HEK293 (cell line): ENCODE results near the gene PAK4.

ENCODE experiments used
- CTCF ChIA-PET: fragments of 350-600 bp; formaldehyde crosslinking; extraction: SDS; loops from one replicate; lab custom pipeline; 2021; ENCODE audit warnings: antibody characterized with exemption; lab: Yijun Ruan, JAX
- POLR2A ChIA-PET: fragments of 300-600 bp; formaldehyde crosslinking; extraction: SDS; loops from one replicate; lab custom pipeline; 2020; ENCODE audit warnings: antibody characterized with exemption, inconsistent platforms; lab: Yijun Ruan, JAX
- H3K27ac ChIP-seq: fragments of 200-500 bp; sonication (Bioruptor generic); 2 replicates; pipeline ENCODE4 v1.5.1; 2014; ENCODE audit warnings: low read depth, low read length, control low read depth, inconsistent platforms; ENCODE audit errors: extremely low read depth
- H3K36me3 ChIP-seq, 2 experiments: fragments of 200-500 bp in 1 of 2; sonication (Bioruptor generic) in 1 of 2; 1 replicate in 1 of 2; 2 replicates in 1 of 2; pipeline ENCODE4 v1.5.1; 2014 to 2017; ENCODE audit warnings: inconsistent platforms in 2 of 2, low read length in 2 of 2; ENCODE audit not compliant: control insufficient read depth in 2 of 2, insufficient read depth in 1 of 2
- H3K4me1 ChIP-seq: fragments of 200-500 bp; sonication (Bioruptor generic); 2 replicates; pipeline ENCODE4 v1.5.1; 2014; ENCODE audit warnings: mild to moderate bottlenecking, low read length, inconsistent platforms; ENCODE audit not compliant: control insufficient read depth, insufficient read depth
- H3K4me3 ChIP-seq: 2 replicates; pipeline ENCODE4 v1.5.1; 2011; ENCODE audit warnings: low read depth, mild to moderate bottlenecking, control low read depth, low read length, moderate library complexity
- H3K9me3 ChIP-seq: fragments of 200-500 bp; sonication (Bioruptor generic); 2 replicates; pipeline ENCODE4 v1.5.1; 2014; ENCODE audit warnings: low read depth, low read length, inconsistent platforms; ENCODE audit not compliant: control insufficient read depth, insufficient read depth
- EGR2 ChIP-seq: fragments of 450-650 bp; formaldehyde crosslinking; IDR thresholded peaks from 2 replicates; pipeline ENCODE4 v1.5.1; 2016; ENCODE audit warnings: low read depth, missing biosample characterization, missing genetic modification characterization
- GLI4 ChIP-seq: fragments of 450-650 bp; formaldehyde crosslinking; IDR thresholded peaks from 2 replicates; pipeline ENCODE4 v1.5.1; 2016; ENCODE audit warnings: missing biosample characterization, missing genetic modification characterization
- GLIS2 ChIP-seq: fragments of 450-650 bp; formaldehyde crosslinking; IDR thresholded peaks from 2 replicates; pipeline ENCODE4 v1.5.1; 2016; ENCODE audit warnings: missing biosample characterization, missing genetic modification characterization
- HIC1 ChIP-seq: fragments of 450-650 bp; formaldehyde crosslinking; IDR thresholded peaks from 2 replicates; pipeline ENCODE4 v1.5.1; 2016; ENCODE audit warnings: missing biosample characterization, missing genetic modification characterization
- PRDM10 ChIP-seq: fragments of 450-650 bp; formaldehyde crosslinking; IDR thresholded peaks from 2 replicates; pipeline ENCODE4 v1.5.1; 2016; ENCODE audit warnings: missing biosample characterization, missing genetic modification characterization
- PRDM4 ChIP-seq: fragments of 450-650 bp; formaldehyde crosslinking; IDR thresholded peaks from 2 replicates; pipeline ENCODE4 v1.5.1; 2017; ENCODE audit warnings: missing biosample characterization, missing genetic modification characterization
- SETDB1 ChIP-seq: IDR thresholded peaks from one replicate; pipeline ENCODE4 v1.6.1; 2017; ENCODE audit warnings: mild to moderate bottlenecking, low read length, moderate library complexity, mixed read lengths; ENCODE audit not compliant: insufficient read length
- TSHZ1 ChIP-seq: fragments of 450-650 bp; formaldehyde crosslinking; IDR thresholded peaks from 2 replicates; pipeline ENCODE4 v1.5.1; 2016; ENCODE audit warnings: missing biosample characterization, missing genetic modification characterization, borderline replicate concordance
- ZBTB8A ChIP-seq: fragments of 450-650 bp; formaldehyde crosslinking; IDR thresholded peaks from 2 replicates; pipeline ENCODE4 v1.5.1; 2016; ENCODE audit warnings: missing biosample characterization, missing genetic modification characterization
- ZIC2 ChIP-seq: fragments of 450-650 bp; formaldehyde crosslinking; IDR thresholded peaks from 2 replicates; pipeline ENCODE4 v1.5.1; 2016; ENCODE audit warnings: missing biosample characterization, missing genetic modification characterization
- ZNF2 ChIP-seq: fragments of 450-650 bp; formaldehyde crosslinking; IDR thresholded peaks from 2 replicates; pipeline ENCODE4 v1.5.1; 2016; ENCODE audit warnings: missing biosample characterization, missing genetic modification characterization
- ZNF324 ChIP-seq: fragments of 450-650 bp; formaldehyde crosslinking; IDR thresholded peaks from 2 replicates; pipeline ENCODE4 v1.5.1; 2016; ENCODE audit warnings: missing biosample characterization, missing genetic modification characterization
- ZNF423 ChIP-seq: fragments of 450-650 bp; formaldehyde crosslinking; IDR thresholded peaks from 2 replicates; pipeline ENCODE4 v1.5.1; 2016; ENCODE audit warnings: missing biosample characterization, missing genetic modification characterization
- ZNF544 ChIP-seq: fragments of 450-650 bp; formaldehyde crosslinking; IDR thresholded peaks from 2 replicates; pipeline ENCODE4 v1.5.0; 2017; ENCODE audit warnings: missing biosample characterization, missing genetic modification characterization
- ZNF571 ChIP-seq: fragments of 450-650 bp; formaldehyde crosslinking; IDR thresholded peaks from 2 replicates; pipeline ENCODE4 v1.5.0; 2017; ENCODE audit warnings: missing biosample characterization, missing genetic modification characterization
- ZNF580 ChIP-seq: fragments of 450-650 bp; formaldehyde crosslinking; IDR thresholded peaks from 2 replicates; pipeline ENCODE4 v1.5.1; 2016; ENCODE audit warnings: missing biosample characterization, missing genetic modification characterization
- ZNF610 ChIP-seq: fragments of 450-650 bp; formaldehyde crosslinking; IDR thresholded peaks from 2 replicates; pipeline ENCODE4 v1.5.1; 2016; ENCODE audit warnings: missing biosample characterization, missing genetic modification characterization, borderline replicate concordance
- ZNF654 ChIP-seq: fragments of 450-650 bp; formaldehyde crosslinking; IDR thresholded peaks from 2 replicates; pipeline ENCODE4 v1.5.1; 2016; ENCODE audit warnings: low read depth, missing biosample characterization, missing genetic modification characterization
- ZNF670 ChIP-seq: fragments of 450-650 bp; formaldehyde crosslinking; IDR thresholded peaks from 2 replicates; pipeline ENCODE4 v1.5.1; 2016; ENCODE audit warnings: missing biosample characterization, missing genetic modification characterization, low read depth
- ZNF701 ChIP-seq: fragments of 450-650 bp; formaldehyde crosslinking; IDR thresholded peaks from 2 replicates; pipeline ENCODE4 v1.5.1; 2016; ENCODE audit warnings: missing biosample characterization, missing genetic modification characterization
- ZSCAN18 ChIP-seq: fragments of 450-650 bp; formaldehyde crosslinking; IDR thresholded peaks from 2 replicates; pipeline ENCODE4 v1.5.1; 2016; ENCODE audit warnings: missing biosample characterization, missing genetic modification characterization

Gene PAK4

GRCh38 chr19:39174558-39175544 lies 49.3 kb downstream of the PAK4 start:
- Histone ChIP-seq H3K4me1 (no peaks in the 10 kb centered on the region), H3K4me3 (no peak overlapping the region), H3K27ac (no peak overlapping the region), H3K9me3 (no peaks in the 10 kb centered on the region), H3K36me3 (peaks cover 27 to 60% of the 10 kb centered on the region in 2 experiments)
- POLR2A ChIA-PET, result no interaction called here
- CTCF ChIA-PET, result interaction anchor here (0.6 to 5.1 kb wide), 5 partner anchors 12 to 635 kb away, joined by 3 to 33 read pairs (median 4); no protein-coding TSS in a partner anchor
- TF ChIP-seq GLIS2 (tag by site-specific recombination), result peak; percentile 84
- no peak for TF ChIP-seq PRDM10 (tag by site-specific recombination)
- 0 out of 2 replicates have a peak, but pooled peaks have one; percentile 41 for TF ChIP-seq ZNF423
- no peak for TF ChIP-seq TSHZ1 (tag by site-specific recombination)
- TF ChIP-seq ZNF701 (tag by site-specific recombination), result no peak
- TF ChIP-seq ZNF610 (tag by site-specific recombination), result no peak
- peak; percentile 82 for TF ChIP-seq ZIC2
- TF ChIP-seq ZNF2, result no peak
- TF ChIP-seq SETDB1, result no peak
- TF ChIP-seq ZNF654 (tag by site-specific recombination), result no peak
- peak; percentile 88 for TF ChIP-seq EGR2 (tag by site-specific recombination)
- 0 out of 2 replicates have a peak, but pooled peaks have one; percentile 50 for TF ChIP-seq HIC1
- TF ChIP-seq ZNF324, result no peak
- TF ChIP-seq PRDM4 (tag by site-specific recombination), result no peak
- TF ChIP-seq GLI4, result no peak
- TF ChIP-seq ZNF580 (tag by site-specific recombination), result no peak
- no peak for TF ChIP-seq ZNF544 (tag by site-specific recombination)
- 0 out of 2 replicates have a peak, but pooled peaks have one; percentile 21 for TF ChIP-seq ZNF571 (tag by site-specific recombination)
- no peak for TF ChIP-seq ZSCAN18 (tag by site-specific recombination)
- TF ChIP-seq ZBTB8A (tag by site-specific recombination), result no peak
- TF ChIP-seq ZNF670, result no peak
